Hindlimb muscle (tissue), 1 donor: Measurements from ENCODE around the gene LAIR2. TPM values are rescaled to one million over a fixed set of nuclear protein-coding genes. Genes with fewer than 3 reads are reported as not detected.

Experiments
- DNase-seq: peaks from one replicate; pipeline ENCODE4 v3.0.0-alpha.2; 2013
- polyA plus RNA-seq: library from polyadenylated mRNA; unstranded; fragments of 120-200 nt; gene quantifications from one replicate; pipeline ENCODE4 v1.2.1, GENCODE V29; 2013; ENCODE audit not compliant: insufficient read length

LAIR2 gene
- polyA plus RNA-seq, 1 donor: not detected

DNA sequence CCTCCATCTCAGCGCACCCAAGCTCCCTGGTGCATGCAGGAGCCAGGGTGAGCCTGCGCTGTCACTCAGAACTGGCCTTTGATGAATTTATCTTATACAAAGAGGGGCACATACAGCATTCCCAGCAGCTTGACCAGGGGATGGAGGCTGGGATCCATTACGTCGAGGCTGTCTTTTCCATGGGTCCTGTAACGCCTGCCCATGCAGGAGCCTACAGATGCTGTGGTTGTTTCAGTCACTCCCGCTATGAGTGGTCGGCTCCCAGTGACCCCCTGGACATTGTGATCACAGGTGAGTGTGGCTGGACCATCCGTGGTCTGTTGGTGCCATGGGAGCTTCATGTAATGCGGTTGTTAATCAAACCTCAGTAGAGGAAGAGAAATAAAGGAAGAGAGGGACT is 33.0 kb downstream of the LAIR2 start:
- DNase-seq: no peak

DNA sequence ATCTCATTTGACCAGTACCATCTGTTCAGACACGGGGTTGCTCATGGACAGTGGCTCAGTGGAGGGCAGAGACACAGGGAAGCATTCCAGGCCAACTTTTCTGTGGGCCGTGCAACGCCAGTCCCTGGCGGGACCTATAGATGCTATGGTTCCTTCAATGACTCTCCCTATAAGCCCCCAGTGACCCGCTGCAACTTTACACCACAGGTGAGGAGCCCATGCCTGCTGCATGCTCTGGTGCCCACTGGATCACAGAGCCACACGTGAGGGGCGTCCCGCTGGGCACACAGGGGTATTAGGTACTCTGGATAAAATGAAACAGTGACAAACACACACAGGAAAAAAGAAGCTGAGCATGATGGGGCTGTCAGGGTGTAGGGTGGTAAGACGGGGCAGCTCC is 34.3 kb downstream of the LAIR2 start:
- no peak for DNase-seq

DNA sequence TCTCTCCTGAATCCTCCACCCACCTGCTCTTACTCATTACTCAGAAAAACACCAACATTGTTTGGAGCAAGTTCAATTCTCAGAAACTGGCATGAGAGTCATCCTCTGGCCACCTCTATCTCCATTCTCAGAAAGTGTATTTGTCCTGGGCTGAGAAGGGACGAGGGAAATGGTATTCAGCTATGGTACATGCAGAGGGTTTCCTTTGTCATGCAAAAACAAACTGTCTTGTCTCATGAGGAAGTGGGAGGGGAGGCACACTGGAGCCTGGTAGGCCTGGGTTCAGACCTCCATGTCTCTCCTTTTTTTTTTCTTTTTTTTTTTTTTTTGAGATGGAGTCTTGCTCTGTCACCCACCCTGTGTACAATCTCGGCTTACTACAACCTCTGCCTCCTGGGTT is 39.1 kb downstream of the LAIR2 start:
- no peak for DNase-seq

DNA sequence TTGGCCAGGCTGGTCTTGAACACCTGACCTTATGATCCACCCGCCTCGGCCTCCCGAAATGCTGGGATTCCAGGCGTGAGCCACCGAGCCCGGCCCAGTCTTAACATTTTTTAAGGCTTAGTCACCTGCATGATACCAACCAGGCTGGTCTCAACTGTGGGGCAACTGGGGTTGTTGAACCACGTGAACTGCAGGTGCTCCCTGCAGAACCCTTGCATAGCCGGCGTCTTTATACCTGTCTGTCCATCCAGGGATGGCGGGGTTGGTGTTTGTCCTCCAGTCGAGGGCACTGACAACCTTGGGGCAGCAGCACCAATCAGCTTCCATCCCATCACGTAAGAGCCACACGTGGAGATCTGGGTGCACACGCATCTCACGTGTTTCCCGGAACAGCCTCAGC is 46.2 kb downstream of the LAIR2 start:
- no peak for DNase-seq

DNA sequence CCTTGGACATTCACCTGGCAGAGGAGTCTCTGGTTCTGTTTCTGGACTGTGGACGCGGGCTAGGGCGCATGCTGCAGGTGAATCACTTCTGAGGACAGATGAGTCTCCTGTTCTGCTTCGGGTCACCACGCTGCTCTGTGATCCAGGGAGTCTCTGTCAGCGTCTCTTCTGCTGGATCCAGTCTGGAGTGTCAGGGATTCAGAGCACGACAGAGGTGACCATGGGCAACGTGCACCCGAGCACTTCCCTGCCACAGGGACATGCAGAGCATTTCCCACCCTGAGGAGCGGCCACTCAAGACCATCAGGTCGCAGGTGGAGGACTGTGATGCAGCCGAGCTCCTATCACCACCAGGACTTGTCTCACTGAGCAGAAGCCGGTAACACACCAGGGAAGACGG is 46.6 kb downstream of the LAIR2 start:
- no peak for DNase-seq

DNA sequence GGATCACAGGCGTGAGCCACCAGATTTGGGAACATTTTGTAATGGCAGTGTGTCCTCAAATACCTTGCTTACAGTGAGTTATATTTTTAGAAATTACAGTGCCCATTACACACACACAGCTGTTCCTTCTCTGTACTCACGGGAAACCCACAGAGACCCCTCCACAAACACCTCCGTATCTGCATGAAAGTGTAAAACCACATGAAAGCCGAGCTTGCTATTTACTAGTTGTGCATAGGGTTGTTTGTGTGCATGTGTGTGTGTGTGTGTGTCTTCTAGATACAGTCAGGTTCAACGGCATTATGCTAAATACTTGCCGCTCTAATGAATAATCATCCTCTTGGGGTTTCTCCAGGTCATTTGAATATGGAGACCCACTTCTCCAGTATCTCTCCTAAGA is 48.7 kb downstream of the LAIR2 start:
- DNase-seq: no peak

DNA sequence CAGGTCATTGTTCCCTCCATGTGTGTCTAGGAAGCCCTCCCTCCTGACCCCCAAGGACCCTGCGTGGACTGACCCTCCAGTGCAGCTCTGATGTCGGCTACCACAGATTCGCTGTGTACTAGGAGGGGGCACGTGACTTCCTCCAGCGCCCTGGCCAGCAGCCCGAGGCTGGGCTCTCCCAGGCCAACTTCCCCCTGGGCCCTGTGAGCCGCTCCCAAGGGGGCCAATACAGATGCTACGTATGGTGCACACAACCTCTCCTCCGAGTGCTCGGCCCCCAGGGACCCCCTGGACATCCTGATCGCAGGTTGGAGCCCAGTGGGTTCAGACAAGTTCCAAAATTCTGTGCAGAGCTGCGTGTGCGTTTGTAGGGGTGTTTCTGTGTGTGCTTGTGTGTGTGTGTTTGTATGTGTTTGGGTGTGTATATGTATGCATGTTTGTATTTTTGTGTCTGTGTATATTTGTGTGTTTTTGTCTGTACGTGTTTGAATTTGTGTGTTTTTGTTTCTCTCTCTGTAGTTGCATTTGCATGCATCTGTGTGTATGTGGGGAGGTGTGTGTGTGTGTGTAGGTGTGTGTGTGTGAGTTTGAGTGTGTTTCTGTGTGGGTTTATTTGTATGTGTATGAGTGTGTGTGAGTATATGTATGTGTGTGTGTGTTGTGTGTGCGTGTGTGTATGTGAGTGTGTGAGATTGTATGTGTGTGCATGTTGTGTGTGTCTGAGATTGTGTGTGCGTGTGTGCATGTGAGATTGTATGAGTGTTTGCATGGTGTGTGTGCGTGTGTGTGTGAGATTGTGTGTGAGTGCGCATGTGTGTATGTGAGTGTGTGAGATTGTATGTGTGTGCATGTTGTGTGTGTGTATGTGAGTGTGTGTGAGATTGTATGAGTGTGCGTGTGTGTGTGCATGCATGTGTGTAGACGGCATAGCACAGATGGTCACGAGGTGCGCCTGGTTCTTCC is 49.6 kb downstream of the LAIR2 start:
- DNase-seq: no peak

DNA sequence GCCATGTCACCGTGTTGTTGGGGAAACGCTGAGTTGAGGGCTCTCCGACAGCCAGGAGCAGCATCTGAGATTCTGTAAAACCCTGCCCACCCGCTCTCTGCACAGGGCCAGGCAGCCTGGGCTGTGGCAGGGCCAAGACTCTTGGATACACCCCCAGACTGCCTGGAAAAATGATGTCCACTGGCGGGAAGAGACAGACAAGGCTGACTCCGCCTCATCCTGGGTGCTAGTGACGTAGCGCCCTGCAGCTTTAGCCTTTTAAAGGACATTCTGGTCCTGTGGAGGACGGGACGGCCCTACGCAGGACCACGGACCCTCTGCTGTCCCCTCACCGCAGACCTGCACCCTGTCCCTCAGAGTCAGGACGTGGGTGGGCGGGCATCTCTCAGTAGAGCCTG is 50.3 kb downstream of the LAIR2 start:
- DNase-seq: no peak

DNA sequence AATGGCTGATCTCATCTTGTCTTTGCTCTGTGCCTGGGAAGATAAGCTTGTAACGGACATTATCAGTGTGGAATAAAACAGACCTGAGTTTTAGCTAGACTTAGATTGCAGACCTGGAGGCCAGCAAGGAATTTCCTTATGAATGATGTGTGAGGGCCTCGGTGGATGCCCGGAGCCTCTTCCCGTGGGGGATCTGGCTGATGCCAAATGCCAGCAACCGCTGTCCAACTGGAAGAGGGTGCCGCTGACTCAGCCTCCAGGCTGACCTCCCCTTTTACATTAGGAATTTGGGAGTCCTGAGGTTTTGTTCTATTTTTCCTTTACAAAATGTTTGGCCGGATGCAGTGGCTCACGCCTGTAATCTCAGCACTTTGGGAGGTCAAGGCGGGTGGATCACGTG is 51.4 kb downstream of the LAIR2 start:
- no peak for DNase-seq

DNA sequence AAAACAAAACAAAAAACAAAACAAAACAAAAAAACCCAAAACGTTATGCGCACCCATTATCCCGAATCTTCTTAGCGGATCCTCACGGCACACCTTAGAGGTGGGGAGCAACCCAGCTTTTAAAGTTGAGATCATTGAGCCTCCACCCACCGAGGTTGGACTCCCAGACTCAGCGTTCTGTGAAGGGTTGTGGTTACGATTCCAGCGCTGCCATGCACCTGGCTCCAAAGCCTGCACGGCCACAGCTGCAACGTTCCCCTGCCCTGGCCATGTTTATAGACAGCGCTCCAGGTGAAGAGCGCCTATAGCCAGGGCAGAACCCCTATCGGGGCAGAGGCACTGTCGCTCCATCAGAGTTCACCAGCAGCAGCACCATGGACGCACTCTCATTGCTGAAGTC is 52.3 kb downstream of the LAIR2 start:
- no peak for DNase-seq

DNA sequence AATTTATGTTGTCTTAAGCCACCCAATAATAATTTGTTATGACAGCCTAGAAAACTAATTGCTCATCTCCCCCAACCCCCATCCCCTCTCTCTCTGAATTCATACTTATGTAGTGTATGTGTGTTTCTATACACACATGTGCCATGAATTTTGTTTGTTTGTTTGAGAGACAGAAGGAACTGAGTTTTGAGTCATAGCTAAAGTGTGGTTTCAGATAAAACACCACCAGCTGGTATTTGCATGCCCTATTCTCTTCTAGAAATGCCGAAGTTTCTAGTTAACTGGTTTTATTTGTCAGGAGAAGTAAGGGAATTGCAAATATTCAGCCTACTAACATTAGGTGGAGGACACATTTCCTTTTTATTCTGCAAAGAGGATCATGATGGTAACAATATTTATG is 53.6 kb downstream of the LAIR2 start:
- DNase-seq: no peak

DNA sequence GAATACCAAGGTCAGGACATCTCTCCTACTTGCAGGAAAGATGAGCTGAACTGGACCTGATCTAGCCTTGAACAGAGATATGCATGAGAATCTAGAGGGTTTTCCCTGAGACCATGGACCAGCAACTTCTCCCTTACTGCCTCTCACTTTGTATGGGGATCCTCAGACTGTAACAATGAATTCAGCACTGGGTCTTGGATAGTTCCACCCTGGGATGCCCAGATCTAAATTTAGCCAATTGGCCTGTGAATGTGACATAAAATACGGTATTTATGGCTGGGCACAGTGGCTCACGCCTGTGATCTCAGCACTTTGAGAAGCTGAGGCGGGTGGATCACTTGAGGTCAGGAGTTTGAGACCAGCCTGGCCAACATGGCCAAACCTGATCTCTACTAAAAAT is 55.7 kb downstream of the LAIR2 start:
- DNase-seq: no peak

Other genes starting within 250 kb of the LAIR2 start
- 7.1 TPM for gene LILRB5, start 245.6 kb upstream of the LAIR2 start, polyA plus RNA-seq
- gene LILRB2, start 221.7 kb upstream of the LAIR2 start, polyA plus RNA-seq: 2.7 TPM
- gene LILRA5, start 189.7 kb upstream of the LAIR2 start, polyA plus RNA-seq: 0.56 TPM
- gene LILRA4, start 163.7 kb upstream of the LAIR2 start, polyA plus RNA-seq: 0.14 TPM
- 10.0 TPM for gene LAIR1, start 137.9 kb upstream of the LAIR2 start, polyA plus RNA-seq
- gene TTYH1, start 87.4 kb upstream of the LAIR2 start, polyA plus RNA-seq: 3.2 TPM
- 121 TPM for gene LENG8, start 53.6 kb upstream of the LAIR2 start, polyA plus RNA-seq
- 2.2 TPM for gene LENG9, start 39.1 kb upstream of the LAIR2 start, polyA plus RNA-seq
- 32.7 TPM for gene CDC42EP5, start 29.5 kb upstream of the LAIR2 start, polyA plus RNA-seq
- gene LILRA2, start 71.0 kb downstream of the LAIR2 start, polyA plus RNA-seq: 0.74 TPM
- gene LILRA1, start 90.8 kb downstream of the LAIR2 start, polyA plus RNA-seq: 0.56 TPM
- 2.0 TPM for gene LILRB1, start 127.7 kb downstream of the LAIR2 start, polyA plus RNA-seq
- 1.3 TPM for gene LILRB4, start 160.2 kb downstream of the LAIR2 start, polyA plus RNA-seq
- not detected for gene KIR3DL3, start 221.6 kb downstream of the LAIR2 start, polyA plus RNA-seq
- gene KIR2DL3, start 235.7 kb downstream of the LAIR2 start, polyA plus RNA-seq: not detected